ENCODE results near the gene CUL5. TPM values are rescaled to one million over a fixed set of nuclear protein-coding genes. Genes with fewer than 3 reads are reported as not detected.

CUL5 gene
- total and polyA plus RNA-seq, 7 donors = 7.1 to 33.7 (median 26.5) TPM

GRCh38 chr11:107969219-107969618 is 39.5 kb upstream of the CUL5 start:
- no peak for DNase-seq
- no peaks in the 10 kb centered on the region for H3K4me1 ChIP-seq
- TF ChIP-seq POLR2AphosphoS5 (IDR thresholded peaks at IDR 0.05) (no peak), POLR2A (IDR thresholded peaks at IDR 0.05) (no peak), EP300 (IDR thresholded peaks at IDR 0.05) (no peak), CTCF (IDR thresholded peaks at IDR 0.05) (no peak)
- no peaks in the 10 kb centered on the region for H3K36me3 ChIP-seq
- no peaks in the 10 kb centered on the region for H3K27me3 ChIP-seq
- H3K4me3 ChIP-seq = no peak overlapping the region
- intact Hi-C loops (cut with DNase I) = no loop called here
- H3K9me3 ChIP-seq = no peaks in the 10 kb centered on the region
- H3K27ac ChIP-seq = no peak overlapping the region

GRCh38 chr11:107970049-107970448 is 38.6 kb upstream of the CUL5 start:
- Histone ChIP-seq H3K4me1 (no peaks in the 10 kb centered on the region), H3K27ac (no peak overlapping the region), H3K4me3 (no peak overlapping the region), H3K36me3 (no peaks in the 10 kb centered on the region), H3K27me3 (no peaks in the 10 kb centered on the region), H3K9me3 (no peaks in the 10 kb centered on the region)
- 57 to 65% methylated on average over 5 of the region's 5 CpGs for WGBS, 2 donors
- intact Hi-C loops (cut with DNase I) = no loop called here
- DNase-seq = no peak
- TF ChIP-seq EP300 (IDR thresholded peaks at IDR 0.05) = no peak
- TF ChIP-seq POLR2A (IDR thresholded peaks at IDR 0.05) = no peak
- TF ChIP-seq CTCF (IDR thresholded peaks at IDR 0.05) = no peak
- TF ChIP-seq POLR2AphosphoS5 (IDR thresholded peaks at IDR 0.05) = no peak

GRCh38 chr11:107973641-107974040 is 35.1 kb upstream of the CUL5 start:
- Histone ChIP-seq H3K9me3 (no peaks in the 10 kb centered on the region), H3K4me3 (no peak overlapping the region), H3K27ac (no peak overlapping the region), H3K27me3 (no peaks in the 10 kb centered on the region), H3K4me1 (no peaks in the 10 kb centered on the region), H3K36me3 (no peaks in the 10 kb centered on the region)
- DNase-seq = no peak
- WGBS, 2 donors = 94 to 96% methylated on average over 1 of the region's 1 CpG
- intact Hi-C loops (cut with DNase I) = no loop called here
- TF ChIP-seq CTCF (IDR thresholded peaks at IDR 0.05) (no peak), EP300 (IDR thresholded peaks at IDR 0.05) (no peak), POLR2A (IDR thresholded peaks at IDR 0.05) (no peak), POLR2AphosphoS5 (IDR thresholded peaks at IDR 0.05) (no peak)

- H3K4me1 ChIP-seq = no peaks in the 10 kb centered on the region
- TF ChIP-seq POLR2AphosphoS5 (IDR thresholded peaks at IDR 0.05) (no peak), CTCF (IDR thresholded peaks at IDR 0.05) (no peak), POLR2A (IDR thresholded peaks at IDR 0.05) (no peak), EP300 (IDR thresholded peaks at IDR 0.05) (no peak)
- WGBS, 2 donors = 67 to 84% methylated on average over 5 of the region's 5 CpGs
- H3K4me3 ChIP-seq = no peak overlapping the region
- no peaks in the 10 kb centered on the region for H3K9me3 ChIP-seq
- H3K36me3 ChIP-seq = no peaks in the 10 kb centered on the region
- no peak overlapping the region for H3K27ac ChIP-seq
- intact Hi-C loops (cut with DNase I) = no loop called here
- DNase-seq = no peak
- no peaks in the 10 kb centered on the region for H3K27me3 ChIP-seq
These were observed 20.1 kb upstream of the CUL5 start for GRCh38 chr11:107988397-107989158.
